GM12878 (cell line): ENCODE data around the gene RPL36. TPM values are rescaled to one million over a fixed set of nuclear protein-coding genes. Genes with fewer than 3 reads are reported as not detected.

Source experiments
- ATAC-seq: fragments of 200-7000 bp; cut with Tn5 transposase; 3 replicates; pipeline ENCODE4 v1.9.1; 2020; ENCODE audit warnings: mild to moderate bottlenecking, moderate library complexity
- BruUV-seq: library from RNA; stranded (reverse); fragments of 400-500 nt; replicated peaks from 2 replicates; lab custom pipeline; 2021; lab: Mats Ljungman, UMichigan
- CTCF ChIA-PET: fragments of 300-600 bp; sonication (Branson Sonifier 250); formaldehyde crosslinking; extraction: SDS; loops from one replicate; lab custom pipeline; 2021; ENCODE audit warnings: inconsistent platforms; lab: Yijun Ruan, JAX
- POLR2A ChIA-PET: fragments of 350-600 bp; formaldehyde crosslinking; extraction: SDS; loops from one replicate; lab custom pipeline; 2021; ENCODE audit warnings: inconsistent platforms; lab: Charles Lee
- RAD21 ChIA-PET: fragments of 300-600 bp; sonication (Branson Sonifier 250); formaldehyde crosslinking; loops from one replicate; lab custom pipeline; 2023; ENCODE audit warnings: antibody characterized with exemption; ENCODE audit not compliant: unreplicated experiment; lab: Charles Lee
- SMC1A ChIA-PET: fragments of 300-600 bp; sonication (Branson Sonifier 250); formaldehyde crosslinking; loops from one replicate; lab custom pipeline; 2023; ENCODE audit not compliant: unreplicated experiment, uncharacterized antibody; lab: Charles Lee
- DNase-seq: peaks from one replicate; pipeline ENCODE4 v3.0.0-alpha.2; 2011; ENCODE audit warnings: low read depth, low spot score
- FAIRE-seq: peaks from 3 replicates; lab custom pipeline; 2011; peaks lifted over from hg19 to GRCh38; lab: Jason Lieb, UNC
- H2AFZ ChIP-seq: 2 replicates; pipeline ENCODE4 v1.6.0; 2011; ENCODE audit warnings: low read depth, low read length, control low read depth; ENCODE audit not compliant: control insufficient read depth
- H3K27ac ChIP-seq: 2 replicates; pipeline ENCODE4 v1.5.1; 2011; ENCODE audit warnings: control low read depth; ENCODE audit not compliant: control insufficient read depth, insufficient read depth
- H3K27me3 ChIP-seq, 2 experiments: replicated peaks in 1 of 2; 2 replicates each; pipeline versions ENCODE4 v1.6.0 to v1.6.1; 2011; ENCODE audit warnings: low read length in 1 of 2; ENCODE audit not compliant: control insufficient read depth in 2 of 2, insufficient read depth in 2 of 2
- H3K36me3 ChIP-seq, 2 experiments: 2 replicates each; pipeline ENCODE4 v1.5.1; 2011; ENCODE audit warnings: low read length in 1 of 2; ENCODE audit not compliant: control insufficient read depth in 2 of 2, insufficient read depth in 2 of 2
- H3K4me1 ChIP-seq: 2 replicates; pipeline ENCODE4 v1.6.1; 2011; ENCODE audit warnings: mild to moderate bottlenecking, low read length, moderate library complexity, mixed read lengths; ENCODE audit not compliant: control insufficient read depth, insufficient read depth
- H3K4me2 ChIP-seq: 2 replicates; pipeline ENCODE4 v1.6.0; 2011; ENCODE audit warnings: control low read depth; ENCODE audit not compliant: control insufficient read depth, insufficient read depth
- H3K4me3 ChIP-seq: fragments of 200-600 bp; sonication (generic); 2 replicates; pipeline ENCODE4 v1.5.1; 2016
- H3K79me2 ChIP-seq: 2 replicates; pipeline ENCODE4 v1.6.0; 2011; ENCODE audit warnings: low read length; ENCODE audit not compliant: control insufficient read depth, insufficient read depth
- H3K9ac ChIP-seq: 2 replicates; pipeline ENCODE4 v1.8.0; 2011; ENCODE audit warnings: low read length, control low read depth, mixed read lengths; ENCODE audit not compliant: control insufficient read depth, insufficient read depth
- H3K9me3 ChIP-seq: replicated peaks from 3 replicates; pipeline ENCODE4 v1.5.1; 2011; ENCODE audit warnings: mild to moderate bottlenecking, low read length; ENCODE audit not compliant: control insufficient read depth, insufficient read depth
- H4K20me1 ChIP-seq: 2 replicates; pipeline ENCODE4 v1.6.0; 2011; ENCODE audit not compliant: control insufficient read depth, insufficient read depth
- BCL3 ChIP-seq: IDR thresholded peaks from 2 replicates; pipeline ENCODE4 v1.6.1; 2011; ENCODE audit warnings: borderline replicate concordance, low read depth, mild to moderate bottlenecking, moderate library complexity, low read length; ENCODE audit not compliant: insufficient read depth, poor library complexity, severe bottlenecking
- BHLHE40 ChIP-seq, 2 experiments: fragments of 450-650 bp in 1 of 2; IDR thresholded peaks; 2 replicates each; pipeline ENCODE4 v1.6.1; 2011 to 2017; ENCODE audit warnings: low read depth in 2 of 2, borderline replicate concordance in 1 of 2, improper control_type of control experiment in 1 of 2, low read length in 1 of 2, mild to moderate bottlenecking in 1 of 2
- CEBPB ChIP-seq, 2 experiments: fragments of 150-350 bp in 1 of 2; IDR thresholded peaks; 2 replicates each; pipeline ENCODE4 v1.6.1; 2012 to 2014; ENCODE audit warnings: low read depth in 2 of 2, low read length in 2 of 2, borderline replicate concordance in 1 of 2, inconsistent platforms in 1 of 2
- CHD2 ChIP-seq: IDR thresholded peaks from 2 replicates; pipeline ENCODE4 v1.6.1; 2011; ENCODE audit warnings: low read depth, low read length, improper control_type of control experiment, borderline replicate concordance
- EED ChIP-seq: sonication (generic); IDR thresholded peaks from 2 replicates; pipeline ENCODE4 v1.6.1; 2016; ENCODE audit warnings: antibody characterized with exemption, low read depth
- EGR1 ChIP-seq, 2 experiments: IDR thresholded peaks; 1 replicate in 1 of 2; 2 replicates in 1 of 2; pipeline ENCODE4 v1.6.1; 2011 to 2012; ENCODE audit warnings: low read depth in 2 of 2, low read length in 2 of 2, borderline replicate concordance in 1 of 2, mild to moderate bottlenecking in 1 of 2, moderate library complexity in 1 of 2
- FOXK2 ChIP-seq: fragments of 450-650 bp; IDR thresholded peaks from 2 replicates; pipeline ENCODE4 v1.6.1; 2017; ENCODE audit warnings: mild to moderate bottlenecking, moderate library complexity
- HDAC2 ChIP-seq: fragments of 200-600 bp; sonication (generic); IDR thresholded peaks from 2 replicates; pipeline ENCODE4 v1.6.1; 2017
- HDGF ChIP-seq: fragments of 450-650 bp; IDR thresholded peaks from 2 replicates; pipeline ENCODE4 v1.6.1; 2016; ENCODE audit warnings: antibody characterized with exemption
- JUND ChIP-seq: IDR thresholded peaks from 2 replicates; pipeline ENCODE4 v1.6.1; 2012; ENCODE audit warnings: low read depth, mild to moderate bottlenecking, low read length, improper control_type of control experiment, moderate library complexity
- MTA3 ChIP-seq: IDR thresholded peaks from 2 replicates; pipeline ENCODE4 v1.6.1; 2012; ENCODE audit warnings: low read length, inconsistent platforms, borderline replicate concordance
- NR2C1 ChIP-seq: fragments of 450-650 bp; IDR thresholded peaks from 2 replicates; pipeline ENCODE4 v1.6.1; 2017; ENCODE audit warnings: antibody characterized with exemption, mild to moderate bottlenecking, moderate library complexity
- POLR2A ChIP-seq: IDR thresholded peaks from 2 replicates; pipeline ENCODE4 v1.6.1; 2011; ENCODE audit warnings: low read depth, mild to moderate bottlenecking, low read length
- POLR2AphosphoS5 ChIP-seq: IDR thresholded peaks from 2 replicates; pipeline ENCODE4 v1.6.1; 2011; ENCODE audit warnings: mild to moderate bottlenecking, low read length, inconsistent platforms
- POU2F2 ChIP-seq: IDR thresholded peaks from 3 replicates; pipeline ENCODE4 v1.6.1; 2011; ENCODE audit warnings: low read depth, mild to moderate bottlenecking, low read length, borderline replicate concordance
- RAD51 ChIP-seq: fragments of 450-650 bp; IDR thresholded peaks from 2 replicates; pipeline ENCODE4 v1.6.1; 2016; ENCODE audit warnings: moderate library complexity, mild to moderate bottlenecking, inconsistent platforms
- RBBP5 ChIP-seq: fragments of 200-600 bp; sonication (generic); conservative IDR thresholded peaks from 2 replicates; pipeline ENCODE4 v1.6.1; 2016
- RUNX3 ChIP-seq: IDR thresholded peaks from 2 replicates; pipeline ENCODE4 v1.6.1; 2012; ENCODE audit warnings: low read length, inconsistent platforms
- SIN3A ChIP-seq: IDR thresholded peaks from 2 replicates; pipeline ENCODE4 v1.6.1; 2012; ENCODE audit warnings: low read depth, low read length, improper control_type of control experiment
- TARDBP ChIP-seq: IDR thresholded peaks from 2 replicates; pipeline ENCODE4 v1.6.1; 2016; ENCODE audit warnings: borderline replicate concordance
- TBL1XR1 ChIP-seq: IDR thresholded peaks from 2 replicates; pipeline ENCODE4 v1.6.1; 2012; ENCODE audit warnings: low read depth, low read length, improper control_type of control experiment
- TCF3 ChIP-seq: IDR thresholded peaks from 2 replicates; pipeline ENCODE4 v1.6.1; 2012; ENCODE audit warnings: low read depth, mild to moderate bottlenecking, low read length, borderline replicate concordance; ENCODE audit not compliant: insufficient read depth
- TCF7 ChIP-seq: IDR thresholded peaks from 2 replicates; pipeline ENCODE4 v1.6.1; 2014; ENCODE audit warnings: antibody characterized with exemption, borderline replicate concordance
- ZNF384 ChIP-seq: IDR thresholded peaks from 2 replicates; pipeline ENCODE4 v1.6.1; 2012; ENCODE audit warnings: low read depth, mild to moderate bottlenecking, low read length, improper control_type of control experiment, borderline replicate concordance
- WGBS: methylation state at CpG from one replicate; pipeline ENCODE4 v1.1.6; 2016; ENCODE audit warnings: low lambda C conversion rate; ENCODE audit not compliant: insufficient replicate concordance, insufficient coverage; ENCODE audit errors: missing lambda C conversion rate; 5-methylcytosine and 5-hydroxymethylcytosine counted together
- in situ Hi-C: fragments of 300-500 bp; cut with MboI; formaldehyde crosslinking; loops from 9 replicates; pipeline ENCODE4 v1.14.3; 2018; ENCODE audit warnings: mixed read lengths
- intact Hi-C: fragments of 100-400 bp; cut with micrococcal nuclease; formaldehyde crosslinking; loops from one replicate; pipeline ENCODE4 v1.14.2; 2022; ENCODE audit not compliant: unreplicated experiment
- polyA plus RNA-seq, 11 experiments: library from polyadenylated mRNA; depleted of rRNA in 4 of 11; unstranded in 6 of 11; stranded (reverse) in 5 of 11; fragments of >200 nt; fragmentation: Nextera tagmentation in 4 of 11; fragmentation: Illumina TruSeq in 1 of 11; extraction: Ambion mirVana in 4 of 11; extraction: Trizol in 1 of 11; gene quantifications; 1 replicate in 1 of 11; 2 replicates in 10 of 11; pipeline versions ENCODE4 v1.2.1 to v1.2.3, GENCODE V29; 2011 to 2016; ENCODE audit warnings: inconsistent platforms in 2 of 11, missing spikeins in 2 of 11, low read depth in 1 of 11
- total RNA-seq, 4 experiments: library from RNA; depleted of rRNA in 3 of 4; stranded (reverse); fragments of >200 nt in 3 of 4; fragmentation: Illumina TruSeq in 1 of 4; extraction: Trizol in 1 of 4; gene quantifications; 2 replicates each; pipeline versions ENCODE4 v1.2.1 to v1.2.3, GENCODE V29; 2013 to 2021

The RPL36 gene
- total and polyA plus RNA-seq, 10 of the 15 experiments (the other 5 are each of a cell fraction or from before 2014, with no cell fraction given): 374 to 4,942 (median 2,053) TPM

DNA sequence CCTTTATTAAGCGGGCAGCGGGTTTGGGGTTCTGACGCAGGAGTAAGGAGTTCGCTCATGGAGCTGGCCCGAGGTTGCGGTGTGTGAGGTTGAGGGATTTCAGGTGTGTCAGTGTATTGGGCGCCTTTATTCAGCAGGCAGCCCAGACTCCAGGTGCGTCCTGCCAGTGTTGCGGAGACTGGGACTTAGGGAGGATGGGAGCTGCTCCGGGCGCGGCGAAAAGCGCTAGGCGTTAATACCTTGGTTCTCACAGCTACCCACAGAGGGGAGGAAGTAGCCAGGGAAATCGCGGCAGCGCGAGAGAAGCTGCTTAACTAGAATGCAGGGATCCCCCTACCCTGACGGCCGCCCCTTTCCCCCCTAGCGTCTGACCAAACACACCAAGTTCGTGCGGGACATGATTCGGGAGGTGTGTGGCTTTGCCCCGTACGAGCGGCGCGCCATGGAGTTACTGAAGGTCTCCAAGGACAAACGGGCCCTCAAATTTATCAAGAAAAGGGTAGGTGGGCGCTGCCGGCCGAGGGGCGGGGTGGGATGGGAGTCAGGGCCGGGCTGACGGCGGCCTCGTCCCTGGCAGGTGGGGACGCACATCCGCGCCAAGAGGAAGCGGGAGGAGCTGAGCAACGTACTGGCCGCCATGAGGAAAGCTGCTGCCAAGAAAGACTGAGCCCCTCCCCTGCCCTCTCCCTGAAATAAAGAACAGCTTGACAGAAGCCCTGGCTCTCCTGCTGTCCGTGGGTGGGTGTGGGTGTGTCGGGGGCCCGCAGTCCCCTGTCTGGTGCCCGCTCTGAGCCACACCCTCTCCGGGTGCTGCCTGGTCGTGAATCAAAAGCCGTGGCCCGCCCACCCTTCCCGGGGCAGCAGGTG is 1.1 kb downstream of the RPL36 start:
- intact Hi-C loops: loop anchor here (2.0 kb wide), 2 partner anchors 30 to 100 kb away; partner anchors contain the start of genes CATSPERD, DUS3L and LONP1
- Histone ChIP-seq H3K79me2 (peaks cover 49% of the 10 kb centered on the region), H3K4me1 (peaks cover 10% of the 10 kb centered on the region), H3K4me2 (peak overlapping the region; percentile 64), H3K9ac (peak overlapping the region; percentile 98), H3K9me3 (no peaks in the 10 kb centered on the region; the same call in 2 of the 3 replicates), H3K36me3 (peaks cover 7 to 45% of the 10 kb centered on the region in 2 experiments; a peak in 3 of 4 replicates), H2AFZ (no peak overlapping the region), H3K4me3 (peak overlapping the region; percentile 94), H4K20me1 (no peaks in the 10 kb centered on the region; the same call in none of the 2 replicates), H3K27ac (peak overlapping the region; percentile 94), H3K27me3 (no peaks in the 10 kb centered on the region)
- ATAC-seq: no peak
- in situ Hi-C loops: no loop called here
- RAD21 ChIA-PET: no interaction called here
- TSS peak; percentile 93 for BruUV-seq
- 4% methylated on average over 53 of the region's 54 CpGs for WGBS
- POLR2A ChIA-PET: interaction anchor here (0.8 to 1.7 kb wide), 5 partner anchors 9 to 213 kb away, joined by 3 to 9 read pairs (median 4); partner anchors contain the start of genes NDUFA11, SAFB, SAFB2 and VMAC
- SMC1A ChIA-PET: no interaction called here
- FAIRE-seq: peak; percentile 27
- CTCF ChIA-PET: interaction anchor here (0.6 to 3.7 kb wide), 4 partner anchors 17 to 113 kb away, joined by 3 to 74 read pairs (median 20); partner anchors contain the start of genes CATSPERD, LONP1, SAFB and SAFB2
- no peak for DNase-seq
- TF ChIP-seq TARDBP: no peak
- TF ChIP-seq TCF7: no peak
- no peak for TF ChIP-seq NR2C1
- 0 out of 2 replicates have a peak, but pooled peaks have one; percentile 9 for TF ChIP-seq TCF3
- peak; percentile 58 for TF ChIP-seq BCL3
- TF ChIP-seq SIN3A: 0 out of 2 replicates have a peak, but pooled peaks have one; percentile 55
- TF ChIP-seq CEBPB (IDR thresholded peaks at IDR 0.05; ENCODE audit: borderline replicate concordance in 1 of 2, low read depth in 2 of 2, low read length in 2 of 2): no peak
- no peak for TF ChIP-seq BHLHE40 (IDR thresholded peaks at IDR 0.05; ENCODE audit: borderline replicate concordance in 1 of 2, low read depth in 2 of 2, low read length in 1 of 2)
- TF ChIP-seq JUND: no peak
- TF ChIP-seq EED: no peak
- TF ChIP-seq POU2F2: 0 out of 3 replicates have a peak, but pooled peaks have one; percentile 6
- TF ChIP-seq MTA3: peak; percentile 76; the same call in 1 of the 2 replicates
- TF ChIP-seq RUNX3: 0 out of 2 replicates have a peak, but pooled peaks have one; percentile 4
- no peak for TF ChIP-seq RAD51
- TF ChIP-seq CHD2: no peak
- no peak for TF ChIP-seq RBBP5
- no peak for TF ChIP-seq FOXK2
- TF ChIP-seq POLR2A: peak; percentile 46
- TF ChIP-seq TBL1XR1: no peak
- TF ChIP-seq EGR1 (IDR thresholded peaks at IDR 0.05; ENCODE audit: borderline replicate concordance in 1 of 2, low read depth in 2 of 2, low read length in 2 of 2): peak in 1 of 2 experiments; percentile 43; a peak in 1 of 3 replicates
- no peak for TF ChIP-seq HDAC2
- peak; percentile 42 for TF ChIP-seq POLR2AphosphoS5
- TF ChIP-seq ZNF384: no peak
- no peak for TF ChIP-seq HDGF
